GM12878 (cell line): ENCODE measurements around the gene FFAR2. TPM values are rescaled to one million over a fixed set of nuclear protein-coding genes. Genes with fewer than 3 reads are reported as not detected.

Experiments used
- ATF3 ChIP-seq: IDR thresholded peaks from 2 replicates; pipeline ENCODE4 v1.6.1; 2011; ENCODE audit warnings: low read depth, mild to moderate bottlenecking, low read length, moderate library complexity, borderline replicate concordance; ENCODE audit errors: extremely low read depth
- BHLHE40 ChIP-seq, 2 experiments: fragments of 450-650 bp in 1 of 2; IDR thresholded peaks; 2 replicates each; pipeline ENCODE4 v1.6.1; 2011 to 2017; ENCODE audit warnings: low read depth in 2 of 2, borderline replicate concordance in 1 of 2, improper control_type of control experiment in 1 of 2, low read length in 1 of 2, mild to moderate bottlenecking in 1 of 2
- CHD1 ChIP-seq: IDR thresholded peaks from 2 replicates; pipeline ENCODE4 v1.6.1; 2012; ENCODE audit warnings: low read depth, low read length, improper control_type of control experiment
- CREM ChIP-seq: IDR thresholded peaks from 2 replicates; pipeline ENCODE4 v1.6.1; 2014; ENCODE audit warnings: antibody characterized with exemption, low read depth
- CUX1 ChIP-seq: IDR thresholded peaks from 2 replicates; pipeline ENCODE4 v1.6.1; 2012; ENCODE audit warnings: improper control_type of control experiment, low read depth, low read length; ENCODE audit not compliant: insufficient replicate concordance
- EED ChIP-seq: sonication (generic); IDR thresholded peaks from 2 replicates; pipeline ENCODE4 v1.6.1; 2016; ENCODE audit warnings: antibody characterized with exemption, low read depth
- IRF3 ChIP-seq: fragments of 450-650 bp; IDR thresholded peaks from 2 replicates; pipeline ENCODE4 v1.6.1; 2014; ENCODE audit warnings: mild to moderate bottlenecking
- LARP7 ChIP-seq: fragments of 450-650 bp; IDR thresholded peaks from 2 replicates; pipeline ENCODE4 v1.6.1; 2017; ENCODE audit warnings: mild to moderate bottlenecking
- NR2C2 ChIP-seq: IDR thresholded peaks from 2 replicates; pipeline ENCODE4 v1.6.1; 2011; ENCODE audit warnings: borderline replicate concordance, low read depth; ENCODE audit not compliant: control insufficient read depth, insufficient read length
- RAD51 ChIP-seq: fragments of 450-650 bp; IDR thresholded peaks from 2 replicates; pipeline ENCODE4 v1.6.1; 2016; ENCODE audit warnings: moderate library complexity, mild to moderate bottlenecking, inconsistent platforms
- RBBP5 ChIP-seq: fragments of 200-600 bp; sonication (generic); conservative IDR thresholded peaks from 2 replicates; pipeline ENCODE4 v1.6.1; 2016
- RFX5 ChIP-seq: IDR thresholded peaks from 2 replicates; pipeline ENCODE4 v1.6.1; 2011; ENCODE audit warnings: low read depth, low read length, improper control_type of control experiment
- SIX5 ChIP-seq: IDR thresholded peaks from 2 replicates; pipeline ENCODE4 v1.6.1; 2011; ENCODE audit warnings: mild to moderate bottlenecking, low read depth, low read length, moderate library complexity; ENCODE audit not compliant: severe bottlenecking
- TCF3 ChIP-seq: IDR thresholded peaks from 2 replicates; pipeline ENCODE4 v1.6.1; 2012; ENCODE audit warnings: low read depth, mild to moderate bottlenecking, low read length, borderline replicate concordance; ENCODE audit not compliant: insufficient read depth
- YBX1 ChIP-seq: fragments of 450-650 bp; IDR thresholded peaks from 2 replicates; pipeline ENCODE4 v1.6.1; 2016; ENCODE audit warnings: antibody characterized with exemption
- YY1 ChIP-seq: IDR thresholded peaks from 2 replicates; pipeline ENCODE4 v1.6.1; 2011; ENCODE audit warnings: low read depth, mild to moderate bottlenecking, low read length
- ZZZ3 ChIP-seq: IDR thresholded peaks from 2 replicates; pipeline ENCODE4 v1.6.1; 2011; ENCODE audit warnings: low read depth; ENCODE audit not compliant: control insufficient read depth, insufficient read length
- polyA plus RNA-seq, 11 experiments: library from polyadenylated mRNA; depleted of rRNA in 4 of 11; unstranded in 6 of 11; stranded (reverse) in 5 of 11; fragments of >200 nt; fragmentation: Nextera tagmentation in 4 of 11; fragmentation: Illumina TruSeq in 1 of 11; extraction: Ambion mirVana in 4 of 11; extraction: Trizol in 1 of 11; gene quantifications; 1 replicate in 1 of 11; 2 replicates in 10 of 11; pipeline versions ENCODE4 v1.2.1 to v1.2.3, GENCODE V29; 2011 to 2016; ENCODE audit warnings: inconsistent platforms in 2 of 11, missing spikeins in 2 of 11, low read depth in 1 of 11
- total RNA-seq, 4 experiments: library from RNA; depleted of rRNA in 3 of 4; stranded (reverse); fragments of >200 nt in 3 of 4; fragmentation: Illumina TruSeq in 1 of 4; extraction: Trizol in 1 of 4; gene quantifications; 2 replicates each; pipeline versions ENCODE4 v1.2.1 to v1.2.3, GENCODE V29; 2013 to 2021
- TF ChIP-seq, protein P1 (sequence below): IDR thresholded peaks from 2 replicates; pipeline ENCODE4 v1.6.1; 2012; ENCODE audit warnings: low read length, inconsistent platforms

FFAR2 gene
- total and polyA plus RNA-seq, 10 of the 15 experiments (the other 5 are each of a cell fraction or from before 2014, with no cell fraction given), result 0.05 to 4.0 (median 2.1) TPM

DNA sequence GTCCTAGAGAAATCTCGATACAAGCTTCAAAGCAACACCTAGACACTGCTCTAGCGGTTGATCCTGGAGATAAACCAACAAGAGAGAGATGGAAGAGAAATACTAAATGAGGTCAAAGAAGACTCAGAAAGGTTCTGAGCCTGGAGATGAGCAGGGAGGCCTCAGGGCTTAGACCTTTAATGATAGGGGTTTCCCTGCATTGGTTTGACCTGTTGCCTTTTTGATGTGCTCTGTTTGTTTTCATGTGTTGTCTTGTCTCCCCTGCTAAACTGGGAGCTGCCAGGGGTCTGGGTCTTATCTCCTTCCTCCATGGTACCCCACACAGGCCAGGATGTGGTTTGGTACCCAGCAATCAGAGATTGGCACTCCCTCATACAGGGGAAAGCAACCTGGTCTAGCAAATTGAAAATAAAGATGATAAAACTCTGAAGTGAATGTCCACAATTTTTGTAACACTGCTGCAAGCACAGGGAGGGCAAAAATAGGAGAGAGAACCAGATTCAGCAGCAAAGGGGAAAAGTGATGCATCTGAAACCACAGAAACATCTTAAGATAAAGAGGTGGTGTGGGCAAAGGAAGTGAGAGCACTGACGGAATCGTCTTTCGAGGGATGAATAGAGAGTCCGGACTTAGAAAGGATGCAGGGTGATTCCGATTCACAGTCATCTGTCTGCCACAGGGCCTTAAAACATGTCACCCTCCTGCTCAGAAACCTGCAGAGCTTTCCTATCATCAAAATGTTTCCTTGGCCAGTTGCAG, 3.5 kb downstream of the FFAR2 start (continued):
- TF ChIP-seq CUX1, result no peak
- TF ChIP-seq, protein P1, sequence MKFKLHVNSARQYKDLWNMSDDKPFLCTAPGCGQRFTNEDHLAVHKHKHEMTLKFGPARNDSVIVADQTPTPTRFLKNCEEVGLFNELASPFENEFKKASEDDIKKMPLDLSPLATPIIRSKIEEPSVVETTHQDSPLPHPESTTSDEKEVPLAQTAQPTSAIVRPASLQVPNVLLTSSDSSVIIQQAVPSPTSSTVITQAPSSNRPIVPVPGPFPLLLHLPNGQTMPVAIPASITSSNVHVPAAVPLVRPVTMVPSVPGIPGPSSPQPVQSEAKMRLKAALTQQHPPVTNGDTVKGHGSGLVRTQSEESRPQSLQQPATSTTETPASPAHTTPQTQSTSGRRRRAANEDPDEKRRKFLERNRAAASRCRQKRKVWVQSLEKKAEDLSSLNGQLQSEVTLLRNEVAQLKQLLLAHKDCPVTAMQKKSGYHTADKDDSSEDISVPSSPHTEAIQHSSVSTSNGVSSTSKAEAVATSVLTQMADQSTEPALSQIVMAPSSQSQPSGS, result peak; percentile 63; the same call in 1 of the 2 replicates
- no peak for TF ChIP-seq LARP7
- TF ChIP-seq YBX1, result no peak
- no peak for TF ChIP-seq RFX5
- peak; percentile 91 for TF ChIP-seq EED
- TF ChIP-seq CREM, result peak; percentile 70
- TF ChIP-seq IRF3, result no peak
- TF ChIP-seq ZZZ3, result no peak
- TF ChIP-seq ATF3, result no peak
- TF ChIP-seq SIX5, result no peak
- TF ChIP-seq YY1, result 0 out of 2 replicates have a peak, but pooled peaks have one; percentile 25
- TF ChIP-seq RBBP5, result no peak
- TF ChIP-seq BHLHE40 (IDR thresholded peaks at IDR 0.05; ENCODE audit: borderline replicate concordance in 1 of 2, low read depth in 2 of 2, low read length in 1 of 2), result peak; percentile 26 to 46; a peak in 2 of 4 replicates
- no peak for TF ChIP-seq CHD1
- no peak for TF ChIP-seq TCF3
- no peak for TF ChIP-seq NR2C2
- TF ChIP-seq RAD51, result no peak
